LoVo (cell line): ENCODE measurements around the gene MUC5B.

ENCODE experiments used
- DNase-seq: peaks from one replicate; pipeline ENCODE4 v3.0.0-alpha.2; 2016; ENCODE audit warnings: low spot score

The MUC5B gene

DNA sequence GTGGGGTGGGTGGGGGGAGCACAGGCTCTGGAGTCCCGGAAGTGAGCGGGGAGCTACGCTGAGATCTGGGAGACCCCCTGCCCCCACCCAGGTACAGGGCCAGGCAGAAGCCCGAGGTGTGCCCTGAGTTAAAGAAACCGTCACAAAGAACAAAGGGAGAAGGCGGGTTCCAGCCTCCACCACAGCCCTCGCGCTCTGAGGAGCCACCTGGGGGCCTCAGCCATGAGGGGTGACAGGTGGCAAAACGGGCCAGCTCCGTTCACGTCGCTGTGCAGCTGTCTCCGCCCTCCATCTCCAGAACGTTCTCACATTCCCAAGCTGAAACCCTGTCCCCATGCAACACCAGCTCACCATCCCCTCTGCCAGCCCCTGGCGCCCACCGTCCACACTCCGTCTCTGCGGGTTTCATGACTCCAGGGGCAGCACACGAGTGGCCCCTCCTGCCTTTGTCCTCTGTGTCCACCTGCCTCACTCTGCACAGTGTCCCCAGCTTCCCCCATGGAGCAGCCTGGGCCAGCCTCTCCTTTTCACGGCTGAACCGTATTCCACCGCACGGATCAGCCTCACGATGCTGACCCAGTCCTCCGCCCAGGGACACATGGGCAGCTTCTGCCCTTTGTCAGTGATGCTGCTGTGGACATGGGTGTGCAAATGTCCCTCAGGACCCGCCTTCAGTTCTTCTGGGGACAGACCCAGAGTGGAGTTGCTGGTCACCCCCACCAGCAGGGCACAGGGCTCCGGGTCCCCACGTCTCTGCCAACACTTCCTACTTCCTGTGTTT, 1.7 kb upstream of the MUC5B start:
- no peak for DNase-seq

DNA sequence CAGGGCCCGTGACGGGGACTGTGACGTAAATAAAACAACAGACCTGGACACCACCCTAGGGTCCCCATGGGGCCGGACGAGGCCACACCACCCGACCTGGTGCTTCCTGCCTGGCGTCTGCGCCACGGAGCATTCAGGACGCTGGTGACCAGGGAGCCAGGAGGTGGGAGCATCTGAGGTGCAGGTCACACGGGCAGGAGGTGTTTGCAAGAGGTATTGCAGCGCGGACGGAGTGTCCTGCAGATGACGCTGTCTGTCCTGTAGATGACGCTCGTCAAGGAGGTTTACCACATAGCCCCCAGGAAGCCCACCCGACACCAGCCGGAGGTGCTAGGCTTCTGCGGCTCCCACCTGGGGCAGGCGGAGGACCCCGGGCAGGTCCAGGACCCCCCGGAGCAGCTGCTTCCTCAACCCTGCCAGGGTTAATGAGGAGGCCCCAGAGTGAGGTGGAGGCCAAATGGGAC, 986 bp upstream of the MUC5B start:
- DNase-seq: no peak

DNA sequence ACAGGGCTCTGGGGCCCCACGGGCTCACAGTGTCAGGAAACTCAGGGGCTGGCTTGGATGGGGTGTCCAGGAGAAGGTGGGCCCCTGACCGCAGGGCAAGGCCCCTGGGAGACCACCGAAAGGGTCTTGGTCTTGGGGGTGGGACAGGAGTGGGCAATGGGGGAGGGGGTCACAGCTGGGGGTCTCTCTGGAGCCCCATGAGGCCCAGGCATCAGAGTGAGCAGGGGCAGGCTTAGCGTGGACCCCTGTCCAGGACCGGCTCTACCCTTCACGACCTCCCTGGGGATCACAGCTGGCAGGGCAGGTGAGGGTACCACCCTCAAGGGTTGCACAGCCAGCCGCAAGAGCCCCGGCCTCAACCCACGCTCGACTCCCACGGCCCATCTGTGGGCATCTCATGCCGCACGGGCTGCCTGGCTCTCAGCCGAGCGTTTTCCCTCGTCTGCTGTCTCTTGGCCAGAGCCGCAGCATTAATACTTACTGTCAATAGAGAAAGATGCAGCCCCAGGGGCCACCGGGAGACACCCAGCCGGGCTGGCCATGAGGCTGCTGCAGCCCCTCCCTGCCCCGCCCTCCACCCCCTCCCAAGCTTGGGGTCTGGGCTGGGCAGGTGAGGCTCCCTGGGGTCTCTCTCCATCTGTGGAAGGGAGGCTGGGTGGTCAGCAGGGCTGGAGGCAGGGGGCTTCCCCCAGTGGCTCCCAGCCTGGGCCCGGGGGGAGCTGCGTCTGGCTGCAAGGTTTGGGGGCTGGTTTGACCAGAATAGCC, 662 bp downstream of the MUC5B start:
- no peak for DNase-seq

DNA sequence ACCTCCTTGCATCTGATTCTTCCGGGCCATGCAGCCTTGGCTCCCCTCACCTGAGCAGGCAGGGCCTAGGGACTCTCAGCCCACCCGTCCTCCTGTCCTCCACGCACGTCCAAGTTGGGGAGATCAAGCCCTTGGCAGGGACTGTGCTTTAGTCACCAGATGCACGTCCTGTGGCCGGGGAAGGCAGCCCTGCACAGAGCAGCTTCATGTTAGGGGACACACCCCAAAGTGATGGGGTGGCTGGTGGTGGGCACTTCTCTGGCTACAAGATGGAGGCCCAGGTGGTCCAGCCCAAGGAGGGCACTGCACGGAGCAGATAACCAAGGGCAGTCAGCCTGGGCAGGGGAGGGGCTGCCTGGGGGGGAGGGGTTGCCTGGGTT, 1.2 kb downstream of the MUC5B start:
- DNase-seq: no peak

DNA sequence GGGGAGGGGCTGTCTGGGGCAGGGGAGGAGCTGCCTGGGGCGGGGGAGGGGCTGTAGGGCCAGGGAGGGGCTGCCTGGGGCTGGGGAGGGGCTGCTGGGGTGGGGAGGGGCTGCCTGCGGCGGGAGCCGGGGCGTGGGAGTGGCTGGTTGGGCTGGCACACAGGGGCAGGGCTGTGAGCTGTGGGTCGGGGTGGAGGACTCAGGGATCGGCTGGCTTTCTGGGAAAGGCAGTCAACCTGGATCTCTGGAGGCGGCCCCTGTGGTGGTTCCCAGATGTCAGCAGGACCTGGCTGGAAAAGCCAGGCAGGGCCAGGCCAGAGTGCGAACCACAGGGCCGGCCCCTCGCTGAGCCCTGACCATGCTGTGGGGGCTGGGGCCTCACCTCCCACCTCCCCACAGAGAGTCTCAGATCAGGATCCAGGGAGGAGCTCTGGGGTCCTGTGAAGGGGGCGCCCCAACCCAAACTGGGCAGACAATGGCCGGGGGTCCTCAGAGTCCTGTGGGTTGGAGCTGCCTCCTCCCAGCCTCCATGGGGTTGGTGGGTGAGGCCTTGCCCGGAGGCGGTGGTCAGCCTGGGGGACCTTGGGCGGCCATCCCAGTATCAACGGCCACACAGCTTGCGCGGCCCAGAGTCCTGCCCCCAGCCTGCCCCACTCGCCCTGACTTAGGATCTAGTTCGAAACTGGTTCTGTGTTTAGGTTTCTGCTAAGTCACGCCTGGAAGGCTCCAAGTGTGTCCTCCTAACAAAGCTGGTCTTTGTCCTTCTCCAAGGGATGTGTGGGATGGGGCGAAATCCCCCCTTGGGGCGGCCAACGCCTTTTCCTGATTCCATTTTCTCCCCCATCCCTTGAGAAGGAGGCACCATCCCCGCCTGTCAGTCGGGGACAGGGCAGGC, 1.9 kb downstream of the MUC5B start:
- DNase-seq: no peak

DNA sequence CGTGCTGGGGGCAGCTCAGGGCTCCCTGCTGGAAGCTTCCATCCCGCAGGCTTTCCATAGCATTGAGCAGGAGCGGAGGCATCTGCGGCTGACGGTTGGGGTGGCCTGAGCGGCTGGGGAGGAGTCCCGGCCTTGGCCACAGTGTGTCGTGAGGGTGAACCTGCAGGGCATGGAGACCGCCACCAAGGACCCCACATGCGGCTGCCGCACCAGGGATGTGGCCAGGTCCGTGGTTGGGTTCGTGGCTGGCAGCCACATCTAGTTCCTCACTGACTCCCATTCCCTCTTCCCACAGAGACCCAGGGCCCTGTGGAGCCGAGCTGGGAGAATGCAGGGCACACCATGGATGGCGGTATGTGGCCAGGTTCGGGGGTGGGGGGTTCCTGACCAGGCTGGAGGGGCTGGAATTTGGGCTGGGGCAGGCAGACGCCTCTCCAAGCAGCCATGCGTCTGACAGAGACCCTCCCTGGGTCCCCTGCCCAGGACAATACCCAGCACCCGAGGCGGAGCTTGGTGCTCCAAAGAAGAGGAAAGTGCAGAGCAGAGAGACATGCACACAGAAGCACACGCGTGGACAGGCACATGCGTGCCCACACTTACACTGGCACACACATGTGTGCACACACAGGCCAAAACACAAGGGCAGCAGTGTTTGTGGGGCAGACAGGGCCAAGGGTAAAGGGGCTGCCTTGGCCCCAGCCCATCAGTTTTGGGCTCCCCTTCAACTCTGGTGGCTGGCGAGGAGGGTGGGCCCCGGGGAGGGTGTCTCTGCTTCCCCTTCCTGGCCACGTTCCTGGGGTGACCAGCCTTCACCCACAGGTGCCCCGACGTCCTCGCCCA, 2.7 kb downstream of the MUC5B start:
- DNase-seq: no peak

DNA sequence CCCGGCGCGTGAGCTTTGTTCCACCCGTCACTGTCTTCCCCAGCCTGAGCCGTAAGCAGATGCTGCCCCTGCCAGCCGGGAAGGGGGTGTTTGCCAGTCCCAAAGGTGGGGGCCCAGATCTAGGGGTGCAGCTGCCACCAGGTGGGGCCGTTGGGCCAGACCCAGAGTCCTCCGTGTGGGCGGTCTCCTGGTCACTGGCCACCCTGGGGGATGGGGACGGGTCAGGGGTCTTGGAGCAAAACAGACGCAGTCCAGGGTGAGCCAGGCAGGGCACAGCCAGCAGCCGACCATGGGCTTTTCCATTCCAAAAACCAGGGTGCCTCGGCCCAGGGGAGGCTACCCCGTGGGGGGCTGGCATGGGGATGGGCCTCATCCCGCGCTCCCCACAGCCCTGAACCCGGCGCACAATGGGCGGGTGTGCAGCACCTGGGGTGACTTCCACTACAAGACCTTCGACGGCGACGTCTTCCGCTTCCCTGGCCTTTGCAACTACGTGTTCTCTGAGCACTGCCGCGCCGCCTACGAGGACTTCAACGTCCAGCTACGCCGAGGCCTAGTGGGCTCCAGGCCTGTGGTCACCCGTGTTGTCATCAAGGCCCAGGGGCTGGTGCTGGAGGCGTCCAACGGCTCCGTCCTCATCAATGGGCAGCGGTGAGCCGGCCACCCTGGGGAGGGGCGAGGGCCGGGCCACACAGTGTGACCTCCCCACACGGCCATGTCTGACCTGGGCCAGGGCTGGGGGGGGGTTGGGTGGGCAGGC, 3.5 kb downstream of the MUC5B start:
- no peak for DNase-seq

DNA sequence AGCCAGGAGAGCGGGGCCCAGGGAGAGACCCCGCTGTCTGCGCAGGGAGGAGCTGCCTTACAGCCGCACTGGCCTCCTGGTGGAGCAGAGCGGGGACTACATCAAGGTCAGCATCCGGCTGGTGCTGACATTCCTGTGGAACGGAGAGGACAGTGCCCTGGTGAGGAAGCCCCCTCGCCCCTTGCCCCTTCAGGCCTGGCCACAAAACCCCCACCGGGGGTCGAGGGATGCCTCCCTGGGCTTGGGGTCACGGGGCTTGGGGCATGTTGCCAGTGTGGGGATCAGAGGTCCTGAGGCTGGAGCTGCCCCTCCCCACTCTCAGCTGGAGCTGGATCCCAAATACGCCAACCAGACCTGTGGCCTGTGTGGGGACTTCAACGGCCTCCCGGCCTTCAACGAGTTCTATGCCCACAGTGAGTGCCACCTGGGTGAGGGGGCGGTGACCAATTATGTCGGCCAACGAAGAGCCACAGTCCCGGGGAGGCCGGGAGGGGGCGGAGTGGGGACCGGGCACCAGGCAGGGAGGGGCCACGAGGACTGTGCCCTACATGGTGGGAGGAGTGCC, 4.2 kb downstream of the MUC5B start:
- no peak for DNase-seq

DNA sequence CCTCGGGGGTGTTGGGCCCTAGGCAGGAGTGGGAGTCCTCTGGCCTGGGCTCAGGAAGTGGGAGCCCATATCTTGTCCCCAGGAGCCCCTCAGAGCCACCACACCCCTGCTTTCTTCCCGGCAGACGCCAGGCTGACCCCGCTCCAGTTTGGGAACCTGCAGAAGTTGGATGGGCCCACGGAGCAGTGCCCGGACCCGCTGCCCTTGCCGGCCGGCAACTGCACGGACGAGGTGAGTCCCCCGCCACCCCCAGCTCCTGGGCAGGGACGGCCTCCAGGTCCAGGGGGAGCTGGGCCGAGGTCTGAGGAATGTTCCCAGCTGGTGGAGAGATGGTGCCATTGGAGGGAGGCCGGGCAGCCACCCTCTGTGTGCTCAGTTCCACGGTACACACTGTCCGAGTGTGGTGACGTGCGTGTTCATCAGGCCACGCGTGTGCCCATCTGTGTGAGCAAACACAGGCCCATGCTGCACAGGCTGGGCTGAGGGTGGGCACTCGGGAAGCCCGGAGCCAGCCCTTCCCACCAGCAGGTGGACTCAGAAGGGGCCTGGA, 4.8 kb downstream of the MUC5B start:
- no peak for DNase-seq

DNA sequence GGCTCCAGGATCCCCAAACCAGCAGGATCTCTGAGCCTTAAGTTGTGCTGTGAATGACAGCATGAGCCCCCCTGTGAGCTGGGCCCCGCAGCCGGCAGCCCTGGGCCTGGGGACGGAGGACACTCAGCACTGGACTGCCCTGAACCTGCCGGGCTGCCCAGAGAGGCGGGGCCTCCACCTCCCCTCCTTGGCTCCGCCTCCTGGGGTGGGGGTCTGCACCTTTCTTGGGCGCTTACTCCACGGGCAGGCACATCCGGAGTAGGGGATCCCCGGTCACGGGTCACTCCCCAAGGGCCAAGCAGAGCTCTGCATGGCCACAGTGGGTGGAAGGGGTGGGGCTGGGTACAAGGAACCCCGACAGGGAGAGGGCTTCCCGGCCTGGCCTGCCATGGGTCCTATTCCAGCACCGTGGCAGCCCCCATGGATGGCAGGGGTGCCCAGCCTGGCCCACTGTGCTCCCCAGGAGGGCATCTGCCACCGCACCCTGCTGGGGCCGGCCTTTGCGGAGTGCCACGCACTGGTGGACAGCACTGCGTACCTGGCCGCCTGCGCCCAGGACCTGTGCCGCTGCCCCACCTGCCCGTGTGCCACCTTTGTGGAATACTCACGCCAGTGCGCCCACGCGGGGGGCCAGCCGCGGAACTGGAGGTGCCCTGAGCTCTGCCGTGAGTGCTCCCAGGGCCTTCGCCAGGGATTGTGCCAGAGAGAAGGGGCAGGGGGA, 5.4 kb downstream of the MUC5B start:
- DNase-seq: no peak

DNA sequence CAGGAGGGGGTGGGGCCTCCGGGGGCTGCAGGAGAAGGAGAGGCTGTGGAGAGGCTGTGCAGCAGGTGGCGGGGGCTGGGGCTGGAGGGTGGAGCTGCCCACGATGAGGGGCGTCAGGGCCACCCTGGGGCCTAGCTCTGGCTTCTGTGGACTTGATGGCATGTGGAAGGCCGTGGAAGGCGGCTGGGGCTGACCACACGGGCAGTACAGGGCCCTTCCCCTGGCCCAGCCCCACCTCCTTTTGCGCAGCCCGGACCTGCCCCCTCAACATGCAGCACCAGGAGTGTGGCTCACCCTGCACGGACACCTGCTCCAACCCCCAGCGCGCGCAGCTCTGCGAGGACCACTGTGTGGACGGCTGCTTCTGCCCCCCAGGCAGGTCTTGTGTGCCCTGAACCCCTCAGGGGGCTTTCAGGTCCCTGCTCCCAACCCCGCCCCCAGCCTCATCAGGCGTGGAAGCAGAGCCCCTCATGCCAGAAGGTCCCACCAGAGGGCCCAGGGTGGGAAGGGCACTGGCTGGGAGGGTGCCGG, 6.1 kb downstream of the MUC5B start:
- no peak for DNase-seq

DNA sequence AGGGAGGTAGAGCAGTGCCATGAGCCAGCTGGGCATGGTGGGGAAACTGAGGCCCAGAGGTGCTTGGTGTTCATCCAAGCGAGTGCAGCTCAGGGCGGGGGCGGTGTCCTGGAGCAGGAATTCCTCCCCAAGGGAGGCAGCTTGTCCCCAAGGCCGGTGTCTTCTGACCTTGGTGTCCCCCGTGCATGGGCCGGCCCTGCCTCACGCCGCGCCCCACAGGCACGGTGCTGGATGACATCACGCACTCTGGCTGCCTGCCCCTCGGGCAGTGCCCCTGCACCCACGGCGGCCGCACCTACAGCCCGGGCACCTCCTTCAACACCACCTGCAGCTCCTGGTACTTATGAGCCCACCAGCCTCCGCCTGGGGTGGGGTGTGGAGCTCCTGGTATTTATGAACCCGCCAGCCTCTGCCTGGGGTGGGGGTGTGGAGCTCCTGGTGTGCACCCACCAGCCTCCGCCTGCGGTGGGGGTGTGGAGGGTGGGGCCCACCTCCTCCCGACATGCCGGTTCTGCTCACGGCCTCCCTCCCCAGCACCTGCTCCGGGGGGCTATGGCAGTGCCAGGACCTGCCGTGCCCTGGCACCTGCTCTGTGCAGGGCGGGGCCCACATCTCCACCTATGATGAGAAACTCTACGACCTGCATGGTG, 6.7 kb downstream of the MUC5B start:
- no peak for DNase-seq

DNA sequence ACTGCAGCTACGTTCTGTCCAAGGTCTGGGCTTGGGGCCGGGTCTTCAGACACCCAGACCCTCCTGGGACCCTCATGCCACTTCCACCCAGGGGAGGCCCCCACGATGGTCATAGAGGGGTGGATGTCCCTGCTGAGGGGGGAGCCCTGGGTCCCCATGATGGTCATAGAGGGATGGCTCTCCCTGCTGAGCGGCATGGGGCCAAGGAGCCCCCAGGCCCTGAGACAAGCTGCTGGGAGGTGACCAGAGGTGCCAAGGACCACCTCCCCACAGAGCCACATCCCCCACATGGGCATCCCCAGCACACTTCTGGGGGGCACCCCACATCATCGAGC, 7.2 kb downstream of the MUC5B start:
- no peak for DNase-seq

DNA sequence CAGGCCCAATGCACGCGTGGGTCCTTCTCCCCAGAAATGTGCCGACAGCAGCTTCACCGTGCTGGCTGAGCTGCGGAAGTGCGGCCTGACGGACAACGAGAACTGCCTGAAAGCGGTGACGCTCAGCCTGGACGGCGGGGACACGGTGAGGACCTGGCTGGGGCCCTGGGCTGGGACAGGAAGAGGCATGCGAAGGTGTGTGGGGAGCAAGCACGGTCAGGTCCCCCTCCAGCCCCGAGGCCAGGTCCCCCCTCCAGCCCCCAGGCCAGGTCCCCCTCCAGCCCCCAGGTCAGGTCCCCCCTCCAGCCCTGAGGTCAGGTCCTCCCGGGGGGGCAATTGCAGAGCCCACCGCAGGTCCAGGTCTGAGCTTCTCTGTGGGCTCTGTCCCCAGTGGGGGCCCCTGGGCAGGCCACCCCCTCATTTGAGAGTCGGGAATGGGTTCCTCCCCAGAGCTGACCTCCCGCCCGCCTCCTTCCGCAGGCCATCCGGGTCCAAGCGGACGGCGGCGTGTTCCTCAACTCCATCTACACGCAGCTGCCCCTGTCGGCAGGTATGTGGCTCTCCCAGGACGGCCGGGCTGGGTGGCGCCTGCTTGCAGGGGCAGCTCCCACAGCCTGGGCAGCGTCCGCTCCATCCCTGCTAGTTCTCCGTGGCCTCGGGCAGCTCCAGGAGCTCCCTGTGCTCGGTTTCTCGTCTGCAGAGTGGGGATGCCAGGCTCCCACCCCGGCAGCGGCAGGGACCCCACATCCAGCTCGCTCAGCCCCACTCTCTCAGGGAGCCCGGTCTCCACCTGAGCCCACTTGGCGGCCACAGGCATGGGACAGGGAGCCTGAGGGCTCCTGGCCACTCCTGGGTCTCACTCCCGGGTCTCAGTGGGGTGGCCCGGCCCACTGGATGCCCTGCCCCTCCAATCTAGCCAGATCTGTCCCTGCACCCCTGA, 7.9 kb downstream of the MUC5B start:
- DNase-seq: no peak

DNA sequence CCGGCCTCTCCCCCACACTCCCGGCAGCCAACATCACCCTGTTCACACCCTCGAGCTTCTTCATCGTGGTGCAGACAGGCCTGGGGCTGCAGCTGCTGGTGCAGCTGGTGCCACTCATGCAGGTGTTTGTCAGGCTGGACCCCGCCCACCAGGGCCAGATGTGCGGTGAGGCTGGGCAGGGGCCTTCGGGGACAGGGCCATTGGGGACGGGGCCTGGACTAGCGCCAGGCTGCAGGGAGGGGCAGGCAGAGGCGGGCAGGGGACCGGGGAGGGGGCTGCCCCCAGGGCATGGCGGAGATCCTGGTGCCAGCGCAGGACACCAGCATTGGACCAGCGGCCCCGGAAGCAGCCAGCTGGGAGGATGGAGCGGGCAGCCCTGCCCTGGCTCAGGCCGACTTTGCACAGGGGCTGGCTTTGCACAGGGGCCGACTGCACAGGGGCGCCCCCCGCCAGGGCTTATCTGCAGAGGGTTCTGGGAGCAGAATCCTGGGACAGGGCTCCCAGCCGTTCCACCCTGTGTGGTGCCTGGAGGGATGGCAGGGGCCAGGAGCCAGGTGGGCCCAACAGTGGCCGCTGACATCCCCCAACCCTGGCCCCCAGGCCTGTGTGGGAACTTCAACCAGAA, 8.6 kb downstream of the MUC5B start:
- DNase-seq: no peak

DNA sequence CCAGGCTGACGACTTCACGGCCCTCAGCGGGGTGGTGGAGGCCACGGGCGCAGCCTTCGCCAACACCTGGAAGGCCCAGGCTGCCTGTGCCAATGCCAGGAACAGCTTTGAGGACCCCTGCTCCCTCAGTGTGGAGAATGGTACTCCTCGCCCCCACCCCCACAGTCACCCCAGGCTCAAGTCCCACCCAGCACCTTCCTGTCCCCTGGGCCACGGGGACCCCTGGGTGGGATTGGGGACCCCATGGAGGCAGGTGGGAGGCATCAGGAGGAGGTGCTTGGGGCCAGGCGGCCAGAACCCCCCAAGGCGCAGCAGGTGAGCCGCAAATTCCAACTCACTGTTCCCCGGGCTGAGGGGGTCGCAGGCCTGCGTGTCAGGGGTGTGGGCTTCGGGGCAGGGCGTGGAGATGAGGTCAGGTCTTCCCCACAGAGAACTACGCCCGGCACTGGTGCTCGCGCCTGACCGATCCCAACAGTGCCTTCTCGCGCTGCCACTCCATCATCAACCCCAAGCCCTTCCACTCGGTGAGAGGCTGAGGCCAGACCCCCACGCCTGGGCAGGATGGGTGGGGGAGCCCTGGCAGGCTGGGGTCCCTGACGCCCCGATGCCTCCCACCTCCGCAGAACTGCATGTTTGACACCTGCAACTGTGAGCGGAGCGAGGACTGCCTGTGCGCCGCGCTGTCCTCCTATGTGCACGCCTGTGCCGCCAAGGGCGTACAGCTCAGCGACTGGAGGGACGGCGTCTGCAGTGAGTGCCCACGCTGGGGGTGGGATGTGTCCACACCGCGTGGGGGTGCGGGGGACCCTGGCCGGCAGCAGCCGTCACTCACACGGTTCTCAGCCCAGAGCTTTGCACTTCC, 9.4 kb downstream of the MUC5B start:
- DNase-seq: no peak
